Activated gamma-delta T cell treated with Interleukin-2 at 50 U/mL for 16 hours (primary cell): ENCODE results near the gene KRT77.
"Not testable (repeated sequence)": the region's sequence is repeated elsewhere in the genome, so short reads cannot be mapped to it uniquely, and the experiment has no call there.

Experiments
- DNase-seq: peaks from one replicate; pipeline ENCODE4 v3.0.0-alpha.2; 2020

The KRT77 gene

DNA sequence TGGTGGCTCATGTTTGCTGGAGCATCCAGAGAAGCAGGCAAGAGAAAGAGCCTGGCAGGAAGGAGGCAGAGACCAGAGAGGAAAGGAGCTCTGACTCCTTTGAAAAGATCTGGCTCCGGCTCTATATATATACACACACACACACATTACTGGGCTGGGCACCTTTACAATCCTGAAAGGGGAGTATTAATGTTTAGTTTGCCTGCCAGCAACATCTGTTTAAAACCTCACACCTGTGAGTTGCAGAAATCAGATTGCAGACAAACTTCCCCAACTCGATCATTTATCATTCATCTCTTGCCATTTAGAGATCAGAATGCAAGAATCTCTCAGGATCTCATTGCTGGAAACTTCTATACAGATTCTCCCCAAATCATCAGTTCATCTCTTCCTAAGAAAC is at the start of gene KRT77:
Gene KRT77, minus strand, starts transcription at position 101 of the 400 bp plus-strand sequence. Its CDS starts 90 bp downstream, at position 11.
- no peak for DNase-seq

- DNase-seq = no peak
Observed at GRCh38 chr12:52752516-52752915, 49.2 kb upstream of the KRT77 start.

DNA sequence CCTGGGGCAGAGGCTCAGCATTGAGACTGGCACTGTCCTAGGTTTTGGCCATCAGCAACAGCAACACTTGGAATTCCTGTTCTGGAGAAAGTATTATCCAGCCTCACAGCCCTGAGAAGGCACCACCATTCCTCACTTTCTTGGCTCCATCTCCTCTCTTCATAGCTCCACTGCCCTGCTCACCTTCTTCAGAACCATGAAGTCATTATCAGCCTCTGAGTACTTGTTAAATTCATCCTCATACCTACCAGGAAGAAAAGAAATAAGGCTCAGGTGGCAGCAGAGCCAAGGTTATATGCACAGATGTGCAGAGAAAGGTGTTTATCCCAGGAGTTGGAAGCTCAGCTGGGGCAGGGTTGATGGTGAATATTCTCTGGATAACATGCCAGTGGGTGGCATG is 48.5 kb upstream of the KRT77 start:
- no peak for DNase-seq

DNA sequence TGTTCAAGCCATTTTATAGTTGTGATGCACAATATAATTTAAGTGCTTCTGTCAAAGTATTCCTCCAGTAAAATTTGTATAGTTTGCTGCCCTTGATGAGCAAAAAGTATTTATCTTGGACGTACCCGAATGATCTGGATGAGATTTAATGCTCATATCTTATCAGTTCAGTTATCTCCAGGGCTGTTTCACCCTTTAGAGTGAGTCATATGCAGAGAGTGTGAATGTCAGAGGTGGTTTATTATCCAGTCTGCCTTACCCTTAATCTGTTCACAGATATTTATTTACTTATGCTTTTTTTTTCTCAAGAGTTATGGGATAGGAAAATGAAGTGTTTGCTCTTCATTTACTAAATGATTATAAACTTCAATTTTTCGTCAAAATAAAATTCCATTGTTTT is 47.2 kb upstream of the KRT77 start:
- not testable (repeated sequence) for DNase-seq

GRCh38 chr12:52749827-52750226 is 46.5 kb upstream of the KRT77 start:
- DNase-seq = no peak

- DNase-seq = no peak
Observed at GRCh38 chr12:52748578-52748977, 45.3 kb upstream of the KRT77 start.

DNA sequence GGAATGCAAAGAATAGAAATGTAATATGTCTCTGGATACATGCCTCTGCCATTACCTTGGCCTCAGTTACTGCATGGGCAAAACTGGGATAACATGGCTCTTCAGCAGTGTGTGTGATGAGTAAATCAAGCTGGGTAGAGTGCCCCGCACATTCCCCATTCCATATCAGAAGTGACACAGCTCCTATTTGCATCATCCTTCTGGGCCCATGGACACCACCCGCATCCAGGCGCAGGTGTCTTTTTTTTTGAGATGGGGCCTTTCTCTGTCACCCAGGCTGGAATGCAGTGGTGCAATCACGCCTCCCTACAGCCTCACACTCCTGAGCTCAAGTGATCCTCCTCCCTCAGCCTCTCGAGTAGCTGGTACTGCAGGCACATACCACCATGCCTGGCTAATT is 42.2 kb upstream of the KRT77 start:
- no peak for DNase-seq

GRCh38 chr12:52744493-52745156 is 41.3 kb upstream of the KRT77 start:
- no peak for DNase-seq

DNA sequence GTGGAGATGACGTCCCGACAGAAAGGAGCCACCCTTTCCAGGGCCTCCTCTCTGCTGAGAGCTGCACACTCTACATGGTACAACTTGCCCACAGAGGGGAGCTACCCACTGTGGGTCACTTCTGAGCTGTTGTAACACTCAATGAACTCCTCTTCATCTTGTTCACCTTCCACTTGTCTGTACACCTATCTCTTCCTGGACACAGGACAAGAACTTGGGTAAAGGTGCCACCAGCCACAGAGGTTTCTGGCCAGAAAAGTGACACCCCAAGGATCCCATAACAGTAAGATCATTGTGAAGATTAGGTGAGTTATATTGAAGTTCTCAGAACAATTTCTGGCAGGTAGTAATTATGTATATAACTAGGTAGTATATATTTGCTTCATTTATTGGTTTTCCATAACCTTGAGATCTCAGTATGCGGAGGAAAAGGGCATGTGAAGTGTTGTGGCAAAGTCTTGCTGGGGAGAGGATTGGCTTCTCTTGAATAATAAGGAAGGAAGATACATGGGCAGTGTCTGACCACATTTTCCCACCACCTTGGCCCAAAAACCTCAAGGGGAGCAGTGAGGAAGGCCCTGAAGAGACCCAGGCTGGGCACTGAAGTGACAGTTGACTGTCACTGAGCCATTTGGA is 39.6 kb upstream of the KRT77 start:
- DNase-seq = no peak

GRCh38 chr12:52742196-52742580 is 38.9 kb upstream of the KRT77 start:
- no peak for DNase-seq

- peak; percentile 66 for DNase-seq
Observed at GRCh38 chr12:52741375-52742195, 38.3 kb upstream of the KRT77 start.

DNA sequence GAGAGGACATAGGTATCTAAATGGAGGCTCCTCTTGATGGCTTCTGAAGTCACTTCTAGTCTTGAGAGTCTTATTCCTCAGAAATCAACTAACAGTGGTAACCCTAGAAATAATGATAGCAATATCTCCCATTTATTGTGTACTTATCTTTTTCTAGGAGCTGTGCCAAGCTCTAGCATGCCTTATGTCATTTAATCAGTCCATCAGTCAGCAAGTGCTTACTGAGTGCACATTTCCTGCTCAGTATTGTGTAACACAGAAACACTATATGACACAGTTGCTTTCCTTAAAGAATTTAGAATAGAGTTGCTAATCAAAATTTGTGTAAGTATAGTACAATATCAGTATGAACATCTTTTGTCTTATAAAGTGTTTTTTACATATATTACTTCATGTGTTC is 37.3 kb upstream of the KRT77 start:
- DNase-seq = no peak

DNA sequence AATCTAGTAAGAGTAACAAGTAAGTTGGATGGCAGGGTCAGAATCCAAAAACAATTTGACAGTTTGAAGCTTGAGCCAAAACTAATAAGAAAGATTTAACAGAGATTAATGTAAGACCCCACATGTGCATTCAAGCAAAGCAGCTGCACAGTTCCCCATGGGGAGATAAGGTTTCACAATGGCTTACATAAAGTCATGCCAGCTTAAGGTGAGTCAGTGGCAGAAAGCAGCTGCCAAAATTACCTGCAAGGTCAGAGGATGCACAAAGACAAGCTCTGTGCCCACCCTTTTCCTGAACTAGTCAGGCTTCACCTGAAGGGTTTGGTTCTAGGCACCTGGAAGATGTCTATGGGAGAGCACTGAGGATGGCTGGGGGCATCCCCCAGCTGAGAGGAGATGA is 36.6 kb upstream of the KRT77 start:
- no peak for DNase-seq

DNA sequence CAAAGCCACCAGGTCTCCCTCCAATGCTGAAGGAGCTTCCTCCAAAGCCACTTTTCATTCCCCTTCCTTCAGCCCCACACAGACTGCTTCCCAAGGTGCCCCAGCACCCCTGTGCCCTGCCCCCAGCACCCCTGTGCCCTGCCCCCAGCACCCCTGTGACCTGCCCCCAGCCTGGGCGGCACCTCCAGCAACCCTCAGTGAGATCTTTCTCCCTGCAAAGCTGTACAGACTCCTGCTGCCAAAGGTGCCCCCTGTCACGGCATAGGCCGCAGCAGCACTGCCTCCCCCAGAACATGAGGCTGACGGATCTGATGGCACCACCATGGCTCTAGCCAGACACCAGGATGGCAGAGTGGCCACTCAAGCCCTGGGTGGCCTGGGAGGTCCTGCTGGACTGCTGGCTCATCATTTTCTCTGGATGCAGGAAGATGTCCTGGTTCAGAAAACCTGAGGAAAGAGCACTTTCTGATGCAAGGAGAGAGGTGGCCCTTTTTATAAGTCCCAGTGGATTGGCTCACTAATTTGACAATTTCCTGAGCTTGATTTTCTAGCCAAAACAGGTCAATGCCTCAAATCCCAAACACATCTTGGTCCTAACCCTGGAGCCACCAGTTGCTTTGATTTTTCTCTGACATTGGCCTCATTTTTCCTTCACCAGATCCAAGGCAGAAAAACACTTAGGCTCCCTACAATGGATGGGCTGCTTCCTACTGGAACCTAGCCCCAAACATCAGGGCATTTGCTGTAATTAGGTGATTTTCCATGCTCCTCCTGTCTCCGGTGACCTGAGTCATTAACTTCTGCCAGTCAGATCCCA is 32.7 kb upstream of the KRT77 start:
- no peak for DNase-seq

- no peak for DNase-seq
Observed at GRCh38 chr12:52735106-52735505, 31.8 kb upstream of the KRT77 start.

DNA sequence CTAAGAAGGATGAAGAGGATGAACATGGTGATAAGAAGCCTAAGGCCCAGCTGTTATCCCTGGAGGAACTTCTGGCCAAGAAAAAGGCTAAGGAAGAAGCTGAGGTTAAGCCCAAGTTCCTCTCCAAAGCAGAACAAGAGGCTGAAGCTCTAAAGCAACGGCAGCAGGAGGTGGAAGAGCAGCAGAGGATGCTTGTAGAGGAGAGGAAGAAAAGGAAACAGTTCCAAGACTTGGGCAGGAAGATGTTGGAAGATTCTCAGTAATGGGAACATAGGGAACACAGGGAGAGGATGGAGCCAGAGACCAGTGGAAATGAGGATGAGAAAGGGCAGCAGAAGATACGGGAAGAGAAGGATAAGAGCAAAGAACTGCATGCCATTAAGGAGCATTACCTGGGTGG is 27.5 kb upstream of the KRT77 start:
- no peak for DNase-seq

DNA sequence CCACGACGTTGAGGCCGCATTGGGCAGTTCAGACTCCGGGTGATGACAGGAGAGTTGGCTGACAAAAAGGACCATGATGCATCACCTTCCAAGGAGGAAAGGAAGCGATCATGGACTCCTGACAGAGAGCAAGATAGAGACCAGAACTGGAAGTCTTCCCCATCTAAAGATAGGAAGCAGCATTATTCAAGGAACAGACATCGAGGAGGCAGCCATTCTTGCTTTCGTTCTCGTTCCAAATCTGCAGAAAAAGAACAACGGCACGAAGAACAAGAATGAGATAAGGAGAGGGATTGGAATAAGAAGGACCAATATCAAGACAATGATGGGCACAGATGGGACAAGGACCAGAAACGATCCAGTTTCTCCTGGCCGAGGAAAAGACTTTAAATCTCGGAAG is 27.1 kb upstream of the KRT77 start:
- DNase-seq = no peak

GRCh38 chr12:52729147-52729546 is 25.8 kb upstream of the KRT77 start:
- no peak for DNase-seq

- no peak for DNase-seq
Observed at GRCh38 chr12:52728374-52728773, 25.1 kb upstream of the KRT77 start.

- no peak for DNase-seq
Observed at GRCh38 chr12:52727037-52727436, 23.7 kb upstream of the KRT77 start.

GRCh38 chr12:52726451-52726850 is 23.1 kb upstream of the KRT77 start:
- DNase-seq = no peak

GRCh38 chr12:52724384-52724783 is 21.1 kb upstream of the KRT77 start:
- DNase-seq = no peak

DNA sequence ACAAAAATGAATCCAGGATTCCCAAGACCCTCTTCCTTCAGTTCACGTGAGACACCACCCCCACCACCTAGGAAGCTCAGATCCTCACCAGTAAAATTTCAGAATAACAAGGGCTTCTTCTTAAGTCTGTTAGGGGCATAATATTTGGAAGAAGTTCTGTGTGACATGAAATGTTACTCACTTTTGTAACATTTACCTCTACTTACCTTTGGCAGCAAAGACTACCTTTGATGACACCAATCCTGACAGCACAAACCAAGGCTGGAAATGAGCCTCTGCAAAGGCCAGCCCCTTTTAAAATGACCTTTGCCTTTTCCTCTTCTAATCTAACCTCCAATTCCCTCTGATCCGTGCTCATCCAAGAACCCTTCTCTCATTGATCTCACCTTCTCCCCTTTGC is 19.4 kb upstream of the KRT77 start:
- no peak for DNase-seq
